GM23338 (cell line): ENCODE results near the gene TRIM43B. TPM values are rescaled to one million over a fixed set of nuclear protein-coding genes. Genes with fewer than 3 reads are reported as not detected.

Source experiments
- ATAC-seq: fragments of 200-7000 bp; cut with Tn5 transposase; 3 replicates; pipeline ENCODE4 v1.9.1; 2020
- DNase-seq: peaks from one replicate; pipeline ENCODE4 v3.0.0-alpha.2; 2015; ENCODE audit warnings: low spot score
- H2AFZ ChIP-seq: fragments of 200-600 bp; sonication (generic); 2 replicates; pipeline ENCODE4 v1.8.0; 2016; ENCODE audit warnings: antibody characterized with exemption, mild to moderate bottlenecking, moderate library complexity
- H3F3A ChIP-seq: fragments of 200-600 bp; sonication (generic); replicated peaks from 2 replicates; pipeline ENCODE4 v1.8.0; 2017; ENCODE audit warnings: antibody characterized with exemption, mixed run types, low read depth
- H3K27ac ChIP-seq: fragments of 200-600 bp; sonication (generic); 2 replicates; pipeline ENCODE4 v1.6.1; 2016; ENCODE audit warnings: low read depth
- H3K27me3 ChIP-seq: fragments of 200-600 bp; sonication (generic); 2 replicates; pipeline ENCODE4 v1.8.0; 2016; ENCODE audit warnings: mild to moderate bottlenecking, mixed run types, moderate library complexity; ENCODE audit not compliant: insufficient read depth
- H3K36me3 ChIP-seq: fragments of 200-600 bp; sonication (generic); 2 replicates; pipeline ENCODE4 v1.8.0; 2016; ENCODE audit warnings: mild to moderate bottlenecking; ENCODE audit not compliant: insufficient read depth
- H3K4me1 ChIP-seq: fragments of 200-600 bp; sonication (generic); 2 replicates; pipeline ENCODE4 v1.8.0; 2016; ENCODE audit warnings: mild to moderate bottlenecking, moderate library complexity; ENCODE audit not compliant: insufficient read depth
- H3K4me2 ChIP-seq: fragments of 200-600 bp; sonication (generic); 2 replicates; pipeline ENCODE4 v1.7.1; 2017; ENCODE audit warnings: mixed run types
- H3K4me3 ChIP-seq: fragments of 200-600 bp; sonication (generic); 2 replicates; pipeline ENCODE4 v1.6.1; 2016; ENCODE audit warnings: mixed run types
- H3K79me2 ChIP-seq: fragments of 200-600 bp; sonication (generic); replicated peaks from 2 replicates; pipeline ENCODE4 v1.8.0; 2017; ENCODE audit warnings: mild to moderate bottlenecking; ENCODE audit not compliant: insufficient read depth
- H3K9me2 ChIP-seq: fragments of 200-600 bp; sonication (generic); 2 replicates; pipeline ENCODE4 v1.8.0; 2017; ENCODE audit not compliant: insufficient read depth
- H4K20me1 ChIP-seq: fragments of 200-600 bp; sonication (generic); replicated peaks from 2 replicates; pipeline ENCODE4 v1.8.0; 2017; ENCODE audit warnings: mild to moderate bottlenecking; ENCODE audit not compliant: insufficient read depth
- H3K27ac Mint-ChIP-seq: 2 replicates; pipeline ENCODE4 v1.8.0; 2020; ENCODE audit warnings: inconsistent platforms, mild to moderate bottlenecking, moderate library complexity, mixed read lengths
- H3K27me3 Mint-ChIP-seq: 3 replicates; pipeline ENCODE4 v1.8.0; 2022; ENCODE audit warnings: low read depth, mild to moderate bottlenecking, moderate library complexity, mixed read lengths, inconsistent platforms; ENCODE audit not compliant: insufficient read depth, poor library complexity
- H3K36me3 Mint-ChIP-seq: 3 replicates; pipeline ENCODE4 v1.8.0; 2021; ENCODE audit warnings: low read depth, mild to moderate bottlenecking, inconsistent platforms, moderate library complexity, mixed read lengths
- H3K4me1 Mint-ChIP-seq: 3 replicates; pipeline ENCODE4 v1.8.0; 2020; ENCODE audit warnings: mild to moderate bottlenecking, inconsistent platforms, mixed read lengths
- H3K4me3 Mint-ChIP-seq: 3 replicates; pipeline ENCODE4 v1.8.0; 2021; ENCODE audit warnings: moderate library complexity, mild to moderate bottlenecking, inconsistent platforms, mixed read lengths
- H3K9me3 Mint-ChIP-seq: 3 replicates; pipeline ENCODE4 v1.8.0; 2020; ENCODE audit warnings: moderate library complexity, mild to moderate bottlenecking, inconsistent platforms, mixed read lengths
- CREB1 ChIP-seq: fragments of 250-450 bp; sonication (Bioruptor Pico); IDR thresholded peaks from 2 replicates; pipeline ENCODE4 v1.5.0; 2020; ENCODE audit warnings: low read depth, mild to moderate bottlenecking, moderate library complexity
- EZH2phosphoT487 ChIP-seq: fragments of 200-600 bp; sonication (generic); IDR thresholded peaks from one replicate; pipeline ENCODE4 v1.8.1; 2018; ENCODE audit warnings: antibody characterized with exemption; ENCODE audit not compliant: unreplicated experiment
- JUNB ChIP-seq: IDR thresholded peaks from one replicate; pipeline ENCODE4 v1.6.1; 2016; ENCODE audit warnings: antibody characterized with exemption; ENCODE audit not compliant: unreplicated experiment
- NANOG ChIP-seq: IDR thresholded peaks from 2 replicates; pipeline ENCODE4 v1.6.1; 2016; ENCODE audit warnings: antibody characterized with exemption, borderline replicate concordance
- POLR2AphosphoS5 ChIP-seq: IDR thresholded peaks from 2 replicates; pipeline ENCODE4 v1.6.1; 2016; ENCODE audit warnings: antibody characterized with exemption, low read depth
- REST ChIP-seq: IDR thresholded peaks from one replicate; pipeline ENCODE4 v1.6.1; 2018; ENCODE audit warnings: antibody characterized with exemption; ENCODE audit not compliant: unreplicated experiment
- polyA plus RNA-seq: library from polyadenylated mRNA; unstranded; fragments of >200 nt; fragmentation: Nextera tagmentation; extraction: Ambion mirVana; gene quantifications from 2 replicates; pipeline ENCODE4 v1.2.1, GENCODE V29; 2016
- total RNA-seq: library from RNA; depleted of rRNA; stranded (reverse); fragments of >200 nt; shearing (Covaris generic); gene quantifications from 2 replicates; pipeline ENCODE4 v1.2.3, GENCODE V29; 2014

Gene TRIM43B
- total and polyA plus RNA-seq, 2 experiments from 2014 or later = 0.44 to 0.66 TPM

GRCh38 chr2:95531254-95531771 lies 46.8 kb upstream of the TRIM43B start (continued):
- TF ChIP-seq REST (no peak), JUNB (no peak)

- no peak overlapping the region for H3K27ac Mint-ChIP-seq
- H3K4me2 ChIP-seq = no peak overlapping the region
- peaks cover 10% of the 10 kb centered on the region for H3K27me3 Mint-ChIP-seq
- H4K20me1 ChIP-seq = no peaks in the 10 kb centered on the region
- H3K79me2 ChIP-seq = no peaks in the 10 kb centered on the region
- H3K4me1 Mint-ChIP-seq = peaks cover 18% of the 10 kb centered on the region
- no peaks in the 10 kb centered on the region for H3K36me3 ChIP-seq
- peaks cover 4% of the 10 kb centered on the region; the same call in 1 of the 3 replicates for H3K36me3 Mint-ChIP-seq
- H3K4me3 Mint-ChIP-seq = no peak overlapping the region
- no peak overlapping the region for H3K4me3 ChIP-seq
- no peak for ATAC-seq
- H3K9me2 ChIP-seq = no peaks in the 10 kb centered on the region
- DNase-seq = no peak
- no peak for TF ChIP-seq CREB1 (CRISPR knock-in tag)
- TF ChIP-seq POLR2AphosphoS5 = no peak
- TF ChIP-seq EZH2phosphoT487 = no peak
- peaks cover 11% of the 10 kb centered on the region for H3K27me3 ChIP-seq
- H3K9me3 Mint-ChIP-seq = no peaks in the 10 kb centered on the region
- H2AFZ ChIP-seq = no peak overlapping the region
- 0 out of 2 replicates have a peak, but pooled peaks cover 7% of the 10 kb centered on the region for H3K4me1 ChIP-seq
- no peak overlapping the region for H3K27ac ChIP-seq
- no peaks in the 10 kb centered on the region for H3F3A ChIP-seq
Measured at GRCh38 chr2:95530734-95531133, 46.2 kb upstream of the TRIM43B start.

- Mint-ChIP-seq H3K4me3 (peak overlapping the region; percentile 72), H3K4me1 (peaks cover 16% of the 10 kb centered on the region), H3K27me3 (peaks cover 14% of the 10 kb centered on the region), H3K9me3 (no peaks in the 10 kb centered on the region), H3K27ac (no peak overlapping the region), H3K36me3 (peaks cover 4% of the 10 kb centered on the region; the same call in 1 of the 3 replicates)
- no peak overlapping the region for H3K27ac ChIP-seq
- 0 out of 2 replicates have a peak, but pooled peaks cover 7% of the 10 kb centered on the region for H3K4me1 ChIP-seq
- H3K27me3 ChIP-seq = peaks cover 17% of the 10 kb centered on the region
- no peaks in the 10 kb centered on the region for H3K9me2 ChIP-seq
- TF ChIP-seq NANOG = no peak
- TF ChIP-seq POLR2AphosphoS5 = peak; percentile 53
- no peaks in the 10 kb centered on the region for H3K36me3 ChIP-seq
- H4K20me1 ChIP-seq = no peaks in the 10 kb centered on the region
- H3K79me2 ChIP-seq = no peaks in the 10 kb centered on the region
- peak overlapping the region; percentile 87 for H2AFZ ChIP-seq
- peak overlapping the region; percentile 79 for H3K4me2 ChIP-seq
- H3K4me3 ChIP-seq = peak overlapping the region; percentile 71
- no peaks in the 10 kb centered on the region for H3F3A ChIP-seq
- DNase-seq (peak; percentile 78), ATAC-seq (peak; percentile 96)
Measured at GRCh38 chr2:95526360-95527341, 42.1 kb upstream of the TRIM43B start.
